PC-9 (cell line): ENCODE results near the gene HES7. TPM values are rescaled to one million over a fixed set of nuclear protein-coding genes. Genes with fewer than 3 reads are reported as not detected.
A peak's percentile ranks its signal among the peaks of the same experiment; 100 is the strongest.

Experiments used
- BruUV-seq: library from RNA; stranded (reverse); fragments of 400-500 nt; replicated peaks from 2 replicates; lab custom pipeline; 2021; lab: Mats Ljungman, UMichigan
- CTCF ChIA-PET: fragments of 300-600 bp; sonication (Branson Sonifier 250); formaldehyde crosslinking; loops from one replicate; lab custom pipeline; 2022; ENCODE audit warnings: antibody characterized with exemption; lab: Charles Lee
- POLR2A ChIA-PET: fragments of 300-600 bp; sonication (Branson Sonifier 250); formaldehyde crosslinking; loops from one replicate; lab custom pipeline; 2022; ENCODE audit warnings: antibody characterized with exemption; ENCODE audit not compliant: unreplicated experiment; lab: Charles Lee
- DNase-seq, 2 experiments: peaks; one replicate each; pipeline versions ENCODE4 v3.0.0 to v3.0.0-alpha.2; 2015 to 2022; ENCODE audit warnings: mixed read lengths in 1 of 2
- H2AFZ ChIP-seq: fragments of 200-600 bp; sonication (generic); 2 replicates; pipeline ENCODE4 v1.8.1; 2017; ENCODE audit warnings: antibody characterized with exemption
- H3F3A ChIP-seq: fragments of 200-600 bp; sonication (generic); 2 replicates; pipeline ENCODE4 v1.8.1; 2017; ENCODE audit warnings: antibody characterized with exemption, mild to moderate bottlenecking, low read depth; ENCODE audit not compliant: insufficient read depth
- H3K27ac ChIP-seq: fragments of 200-600 bp; sonication (generic); 2 replicates; pipeline ENCODE4 v1.6.1; 2016; ENCODE audit warnings: mixed run types
- H3K27me3 ChIP-seq: fragments of 200-600 bp; sonication (generic); 2 replicates; pipeline ENCODE4 v1.6.1; 2016; ENCODE audit warnings: low read depth, mixed run types; ENCODE audit not compliant: insufficient read depth
- H3K36me3 ChIP-seq: fragments of 200-600 bp; sonication (generic); 2 replicates; pipeline ENCODE4 v1.6.1; 2016; ENCODE audit warnings: low read depth, mixed run types
- H3K4me1 ChIP-seq: fragments of 200-600 bp; sonication (generic); replicated peaks from 2 replicates; pipeline ENCODE4 v1.6.1; 2016; ENCODE audit warnings: mixed run types; ENCODE audit not compliant: insufficient read depth
- H3K4me2 ChIP-seq: fragments of 200-600 bp; sonication (generic); 2 replicates; pipeline ENCODE4 v1.6.1; 2017; ENCODE audit warnings: mixed run types
- H3K4me3 ChIP-seq: fragments of 200-600 bp; sonication (generic); 2 replicates; pipeline ENCODE4 v1.6.1; 2016; ENCODE audit warnings: mixed run types
- H3K79me2 ChIP-seq: fragments of 200-600 bp; sonication (generic); 2 replicates; pipeline ENCODE4 v1.6.1; 2017; ENCODE audit warnings: low read depth, mixed run types
- H3K9me2 ChIP-seq: fragments of 200-600 bp; sonication (generic); 2 replicates; pipeline ENCODE4 v1.8.1; 2017; ENCODE audit warnings: mild to moderate bottlenecking; ENCODE audit not compliant: insufficient read depth
- H3K9me3 ChIP-seq: fragments of 200-600 bp; sonication (generic); 2 replicates; pipeline ENCODE4 v1.8.1; 2016; ENCODE audit warnings: low read depth; ENCODE audit not compliant: insufficient read depth
- H4K20me1 ChIP-seq: fragments of 200-600 bp; sonication (generic); 2 replicates; pipeline ENCODE4 v1.8.1; 2017; ENCODE audit not compliant: insufficient read depth
- CTCF ChIP-seq: fragments of 200-600 bp; sonication (generic); conservative IDR thresholded peaks from 2 replicates; pipeline ENCODE4 v1.6.1; 2017; ENCODE audit warnings: mixed run types, antibody characterized with exemption, mild to moderate bottlenecking, moderate library complexity
- EZH2 ChIP-seq: fragments of 200-600 bp; sonication (generic); IDR thresholded peaks from 2 replicates; pipeline ENCODE4 v1.8.0; 2017; ENCODE audit warnings: antibody characterized with exemption, low read depth
- intact Hi-C: fragments of 100-400 bp; cut with micrococcal nuclease; formaldehyde crosslinking; loops from one replicate; pipeline ENCODE4 v1.10.0; 2022; ENCODE audit not compliant: unreplicated experiment
- total RNA-seq: library from RNA; stranded (reverse); gene quantifications from 2 replicates; pipeline ENCODE4 v1.2.3, GENCODE V29; 2021

The HES7 gene
- total RNA-seq, 1 experiment from 2014 or later: 2.6 TPM

DNA sequence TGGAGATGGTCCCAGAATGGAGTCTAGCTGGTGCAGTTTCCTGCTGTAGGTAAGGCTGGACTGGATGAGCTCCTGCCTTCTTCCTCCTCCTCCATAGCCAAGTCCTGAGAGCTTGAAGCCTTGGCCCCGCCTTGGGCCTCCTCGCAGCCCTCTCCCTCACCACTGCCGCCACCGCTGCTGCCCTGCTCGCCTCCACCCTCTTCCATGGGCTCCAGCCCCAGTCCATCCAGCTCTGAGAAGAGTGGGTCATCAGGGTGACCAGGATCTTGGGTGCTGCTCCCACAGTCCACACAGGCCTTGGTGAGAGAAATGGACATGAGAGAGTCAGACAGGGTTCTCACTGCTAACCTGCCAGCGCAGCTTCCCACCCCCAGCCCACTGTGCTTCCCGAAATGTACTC is 17.1 kb upstream of the HES7 start:
- peaks cover 12% of the 10 kb centered on the region; the same call in 1 of the 2 replicates for H3F3A ChIP-seq
- H3K27me3 ChIP-seq: no peaks in the 10 kb centered on the region
- TF ChIP-seq EZH2: no peak
- TF ChIP-seq CTCF: no peak
- no TSS peak for BruUV-seq
- peaks cover 8% of the 10 kb centered on the region; the same call in 1 of the 2 replicates for H3K4me1 ChIP-seq
- H3K9me2 ChIP-seq: no peaks in the 10 kb centered on the region
- CTCF ChIA-PET: no interaction called here
- no peak for DNase-seq
- H3K9me3 ChIP-seq: no peaks in the 10 kb centered on the region
- no peaks in the 10 kb centered on the region for H3K79me2 ChIP-seq
- no peak overlapping the region for H3K4me2 ChIP-seq
- no peaks in the 10 kb centered on the region for H3K36me3 ChIP-seq
- POLR2A ChIA-PET: interaction anchor here (0.6 kb wide), 1 partner anchor 32 kb away, joined by 4 read pairs; no protein-coding TSS in a partner anchor
- intact Hi-C loops: no loop called here
- H2AFZ ChIP-seq: no peak overlapping the region
- no peaks in the 10 kb centered on the region for H4K20me1 ChIP-seq
- H3K27ac ChIP-seq: no peak overlapping the region
- no peak overlapping the region for H3K4me3 ChIP-seq

DNA sequence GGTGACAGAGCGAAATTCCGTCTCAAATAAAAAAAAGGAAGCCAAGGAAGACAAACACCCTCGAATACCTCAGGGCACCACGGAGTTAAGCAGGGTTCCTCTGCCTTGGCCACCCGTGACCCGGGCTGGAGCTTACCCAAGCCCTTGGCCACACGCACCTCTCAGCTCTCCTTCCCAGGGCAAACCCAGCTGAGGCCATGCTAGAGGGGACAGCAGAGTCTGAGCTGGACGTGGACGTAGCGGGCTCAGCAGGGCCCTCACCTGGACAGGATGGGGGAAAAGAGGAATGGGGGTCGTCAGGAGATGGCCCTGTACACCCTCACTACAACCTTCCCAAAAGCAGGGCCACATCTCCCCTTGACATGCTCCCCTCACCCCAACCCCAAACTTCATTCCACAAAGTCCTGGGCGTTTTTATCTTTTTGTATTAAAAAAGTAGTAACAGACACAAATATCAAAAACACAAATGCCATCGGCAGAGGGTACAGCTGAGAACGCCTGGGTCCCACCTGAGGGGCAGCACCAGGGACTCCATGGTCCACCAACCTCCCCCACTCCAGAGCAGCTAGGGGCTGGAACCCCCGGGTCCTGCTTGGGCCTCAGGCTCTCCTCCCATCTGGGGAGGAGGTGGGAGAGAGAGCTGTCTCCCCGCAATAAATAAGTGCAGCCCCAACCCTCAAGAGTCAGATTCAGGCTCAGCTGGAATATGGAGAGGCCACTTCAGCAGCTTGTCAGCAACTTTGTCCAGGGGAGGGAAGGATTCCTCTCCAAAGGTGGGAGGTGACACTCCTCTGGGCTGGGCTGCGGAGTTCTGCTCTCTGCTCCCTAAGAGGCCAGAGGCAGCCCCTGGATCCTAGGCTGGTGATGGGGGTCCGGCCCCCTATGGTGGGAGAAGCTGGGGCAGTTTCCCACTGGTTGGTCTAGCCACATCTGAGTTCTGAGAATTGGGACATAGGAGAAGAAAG is 16.4 kb upstream of the HES7 start:
- no peaks in the 10 kb centered on the region for H3K36me3 ChIP-seq
- no peak for TF ChIP-seq EZH2
- BruUV-seq: no TSS peak

DNA sequence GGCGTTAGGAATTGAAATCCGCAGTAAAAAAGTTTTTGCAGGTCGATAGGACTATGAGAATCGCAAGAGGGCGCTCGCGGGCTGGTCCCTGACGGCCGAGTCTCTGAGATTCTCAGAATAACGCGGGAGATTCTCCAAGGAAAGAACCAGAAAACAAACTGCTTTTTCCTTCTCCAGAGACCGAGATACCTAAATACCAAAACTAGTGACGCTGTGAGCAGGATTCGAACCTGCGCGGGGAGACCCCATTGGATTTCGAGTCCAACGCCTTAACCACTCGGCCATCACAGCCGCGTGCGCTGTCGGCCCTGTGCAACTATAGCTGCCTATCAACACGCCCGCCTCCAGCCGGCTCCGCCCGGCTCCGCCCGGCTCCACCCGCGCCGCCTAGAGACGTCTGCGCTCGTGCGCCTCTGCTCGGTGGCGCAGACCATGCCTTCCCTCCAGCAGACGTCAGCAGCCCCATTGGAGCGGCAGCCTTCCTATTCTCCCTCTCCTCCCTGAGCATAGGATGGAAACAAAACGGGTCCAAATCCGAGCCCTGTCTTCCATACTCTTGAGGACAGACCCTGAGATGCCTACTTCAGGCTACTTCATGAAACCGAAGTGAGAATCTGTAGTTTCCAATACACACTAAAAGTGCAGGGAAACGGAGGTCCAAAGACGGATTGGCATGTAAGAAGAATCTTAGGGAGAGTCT is 14.9 kb upstream of the HES7 start:
- Histone ChIP-seq H3K9me2 (no peaks in the 10 kb centered on the region), H3K79me2 (no peaks in the 10 kb centered on the region), H3K4me1 (peaks cover 14% of the 10 kb centered on the region), H3K27ac (peak overlapping the region; percentile 69), H2AFZ (peak overlapping the region; percentile 79), H3K27me3 (no peaks in the 10 kb centered on the region), H3F3A (peaks cover 22% of the 10 kb centered on the region; the same call in 1 of the 2 replicates), H4K20me1 (no peaks in the 10 kb centered on the region), H3K36me3 (no peaks in the 10 kb centered on the region), H3K4me3 (peak overlapping the region; percentile 78), H3K9me3 (no peaks in the 10 kb centered on the region), H3K4me2 (peak overlapping the region; percentile 97)
- intact Hi-C loops: loop anchor here (1.0 to 5.0 kb wide), 6 partner anchors 13 to 83 kb away; no protein-coding TSS in a partner anchor
- TF ChIP-seq CTCF: peak; percentile 78
- TF ChIP-seq EZH2: no peak
- BruUV-seq: no TSS peak
- peak; percentile 92 to 99 for DNase-seq
- ChIA-PET POLR2A (interaction anchor here (0.5 kb wide), 1 partner anchor 72 kb away, joined by 10 read pairs; the partner anchor contains the start of gene AURKB), CTCF (interaction anchor here (0.6 to 2.5 kb wide), 4 partner anchors 12 to 371 kb away, joined by 3 to 11 read pairs (median 6); no protein-coding TSS in a partner anchor)

More for the DNA sequence above, 16.4 kb upstream of the HES7 start:
- peaks cover 8% of the 10 kb centered on the region; the same call in 1 of the 2 replicates for H3K4me1 ChIP-seq
- no peak overlapping the region for H3K4me3 ChIP-seq
- ChIA-PET POLR2A (interaction anchor here (0.6 kb wide), 1 partner anchor 33 kb away, joined by 4 read pairs; no protein-coding TSS in a partner anchor), CTCF (no interaction called here)
- no peaks in the 10 kb centered on the region for H3K79me2 ChIP-seq
- peaks cover 12% of the 10 kb centered on the region; the same call in 1 of the 2 replicates for H3F3A ChIP-seq
- no peak overlapping the region for H2AFZ ChIP-seq
- H4K20me1 ChIP-seq: no peaks in the 10 kb centered on the region
- no peak overlapping the region for H3K27ac ChIP-seq
- H3K27me3 ChIP-seq: no peaks in the 10 kb centered on the region
- H3K4me2 ChIP-seq: no peak overlapping the region
- DNase-seq: no peak
- intact Hi-C loops: no loop called here
- no peaks in the 10 kb centered on the region for H3K9me3 ChIP-seq
- no peaks in the 10 kb centered on the region for H3K9me2 ChIP-seq
